Activated CD8-positive, alpha-beta memory T cell treated with anti-CD3 and anti-CD28 coated beads, Interleukin-2, amount 10 ng/mL, durations not matched to agents 7 days and 5 days (primary cell): ENCODE data around the gene WASHC4. TPM values are rescaled to one million over a fixed set of nuclear protein-coding genes. Genes with fewer than 3 reads are reported as not detected.

Experiments
- ATAC-seq: fragments of 150-1000 bp; cut with Tn5 transposase; one replicate; pipeline ENCODE4 v1.10.0; 2021; ENCODE audit warnings: moderate library complexity
- CTCF ChIA-PET: fragments of 350-600 bp; sonication (Branson Sonifier 250); formaldehyde crosslinking; loops from one replicate; lab custom pipeline; 2021; ENCODE audit warnings: antibody characterized with exemption; lab: Charles Lee
- DNase-seq: peaks from one replicate; pipeline ENCODE4 v3.0.0-alpha.2; 2020
- H3K27ac Mint-ChIP-seq: one replicate; pipeline ENCODE4 v1.8.0; 2021; ENCODE audit warnings: mild to moderate bottlenecking, mixed read lengths
- H3K27me3 Mint-ChIP-seq: one replicate; pipeline ENCODE4 v1.8.0; 2021; ENCODE audit warnings: mixed read lengths
- H3K36me3 Mint-ChIP-seq: one replicate; pipeline ENCODE4 v1.8.0; 2021; ENCODE audit warnings: mild to moderate bottlenecking, mixed read lengths
- H3K4me1 Mint-ChIP-seq: one replicate; pipeline ENCODE4 v1.8.0; 2021; ENCODE audit warnings: mixed read lengths
- H3K4me3 Mint-ChIP-seq: one replicate; pipeline ENCODE4 v1.8.0; 2021; ENCODE audit warnings: mild to moderate bottlenecking, moderate library complexity, mixed read lengths
- H3K9me3 Mint-ChIP-seq: one replicate; pipeline ENCODE4 v1.8.0; 2022; ENCODE audit warnings: low read depth, mixed read lengths
- total RNA-seq, 2 experiments: library from RNA; stranded (reverse); gene quantifications; one replicate each; pipeline ENCODE4 v1.2.3, GENCODE V29; 2021

The WASHC4 gene
- total RNA-seq, 2 experiments from 2014 or later: 40.1 to 45.6 TPM

DNA sequence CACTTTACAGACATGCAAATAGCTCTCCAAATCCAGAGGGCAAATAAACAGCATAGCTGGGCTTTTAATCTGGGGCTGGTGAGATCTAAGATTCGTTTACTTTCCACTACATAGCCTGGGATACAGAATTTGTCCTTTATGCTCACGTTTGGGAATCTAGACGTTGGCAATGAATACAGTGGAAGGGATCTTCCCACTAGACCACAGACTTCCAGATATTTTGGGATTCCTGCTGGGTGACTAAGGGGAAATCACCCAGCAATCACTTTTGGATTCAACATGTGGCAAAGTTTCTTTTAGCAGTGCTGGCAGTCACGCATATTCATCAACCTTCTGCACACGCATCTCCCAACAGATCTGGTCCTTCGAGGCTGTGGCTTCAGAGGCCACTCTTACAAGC, 104.9 kb downstream of the WASHC4 start:
- peaks cover 14% of the 10 kb centered on the region for H3K36me3 Mint-ChIP-seq
- H3K27ac Mint-ChIP-seq: no peak overlapping the region
- ATAC-seq (no peak), DNase-seq (no peak)
- no peak overlapping the region for H3K4me3 Mint-ChIP-seq
- CTCF ChIA-PET: interaction anchor here (0.9 kb wide), 1 partner anchor 11 kb away, joined by 3 read pairs; no protein-coding TSS in a partner anchor
- H3K4me1 Mint-ChIP-seq: no peaks in the 10 kb centered on the region
- H3K27me3 Mint-ChIP-seq: no peaks in the 10 kb centered on the region
- H3K9me3 Mint-ChIP-seq: no peaks in the 10 kb centered on the region

DNA sequence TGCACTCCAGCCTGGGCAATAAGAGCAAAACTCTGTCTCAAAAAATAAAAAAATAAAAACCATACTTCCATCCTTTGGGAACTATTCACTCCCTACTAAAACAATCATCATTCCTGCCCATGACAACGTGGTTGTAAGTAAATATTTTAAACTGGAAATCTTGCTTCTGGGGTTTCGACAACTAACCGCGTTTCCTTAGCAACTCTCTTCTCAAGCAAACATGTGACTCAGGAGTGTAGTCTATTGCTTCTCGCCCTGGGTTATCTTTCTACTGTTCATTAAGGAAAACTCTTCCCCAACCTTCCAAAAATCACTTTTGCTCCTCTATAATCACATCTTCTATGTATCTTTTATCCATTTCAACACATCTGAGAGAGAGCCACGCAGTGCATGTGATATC, 106.6 kb downstream of the WASHC4 start:
- Mint-ChIP-seq H3K27me3 (no peaks in the 10 kb centered on the region), H3K36me3 (peaks cover 14% of the 10 kb centered on the region), H3K4me1 (no peaks in the 10 kb centered on the region), H3K9me3 (no peaks in the 10 kb centered on the region), H3K4me3 (no peak overlapping the region), H3K27ac (no peak overlapping the region)
- CTCF ChIA-PET: no interaction called here
- ATAC-seq (no peak), DNase-seq (no peak)

- CTCF ChIA-PET: no interaction called here
- Mint-ChIP-seq H3K27ac (no peak overlapping the region), H3K9me3 (no peaks in the 10 kb centered on the region), H3K36me3 (peaks cover 14% of the 10 kb centered on the region), H3K27me3 (no peaks in the 10 kb centered on the region), H3K4me3 (no peak overlapping the region), H3K4me1 (no peaks in the 10 kb centered on the region)
- ATAC-seq (no peak), DNase-seq (no peak)
Measured at GRCh38 chr12:105214670-105215375, 107.3 kb downstream of the WASHC4 start.

DNA sequence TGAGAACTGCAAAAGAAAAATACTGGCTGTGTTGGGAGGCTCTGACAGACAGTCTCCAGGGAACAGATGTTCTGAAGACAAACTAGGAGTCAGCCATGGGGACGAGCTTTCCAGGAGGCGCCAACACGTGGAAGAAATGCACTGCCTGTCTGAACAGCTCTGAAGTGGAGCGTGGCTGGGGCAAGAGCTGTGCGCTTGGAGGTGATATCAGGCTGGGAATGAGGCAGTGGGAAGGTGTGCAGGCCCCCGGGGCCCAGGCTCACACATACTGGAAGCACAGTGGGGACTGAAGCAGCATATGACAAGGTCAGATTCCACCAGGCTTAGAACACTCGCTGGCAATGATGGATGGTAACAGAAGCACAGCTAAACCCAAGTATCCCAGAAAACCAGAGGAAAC, 110.9 kb downstream of the WASHC4 start:
- CTCF ChIA-PET: no interaction called here
- H3K36me3 Mint-ChIP-seq: peaks cover 15% of the 10 kb centered on the region
- ATAC-seq (no peak), DNase-seq (no peak)
- H3K27ac Mint-ChIP-seq: no peak overlapping the region
- H3K27me3 Mint-ChIP-seq: no peaks in the 10 kb centered on the region
- H3K9me3 Mint-ChIP-seq: no peaks in the 10 kb centered on the region
- no peak overlapping the region for H3K4me3 Mint-ChIP-seq
- H3K4me1 Mint-ChIP-seq: no peaks in the 10 kb centered on the region

Other genes starting within 250 kb of the WASHC4 start
- gene SLC41A2, start 149.4 kb upstream of the WASHC4 start, total RNA-seq: 10 to 100 TPM in 1 of 2 experiments, 1 to 10 TPM in 1; 6.3 to 14.8 TPM
- gene NOPCHAP1, start 121.4 kb upstream of the WASHC4 start, total RNA-seq: 10 to 100 TPM; 16.1 to 21.2 TPM
- gene ALDH1L2, start 23.3 kb upstream of the WASHC4 start, total RNA-seq: 1 to 10 TPM in 1 of 2 experiments, under 1 TPM in 1; 0.70 to 1.3 TPM
- 10 to 100 TPM; 22.6 to 25.5 TPM for gene APPL2, start 128.4 kb downstream of the WASHC4 start, total RNA-seq
- gene C12orf75, start 223.0 kb downstream of the WASHC4 start, total RNA-seq: 100 to 1,000 TPM; 277 to 318 TPM